AG04449 (cell line): ENCODE results near the gene RTTN.

Source experiments
- CTCF ChIA-PET: fragments of 350-600 bp; formaldehyde crosslinking; extraction: SDS; loops from one replicate; lab custom pipeline; 2021; ENCODE audit warnings: antibody characterized with exemption; lab: Yijun Ruan, JAX
- POLR2A ChIA-PET: fragments of 400-600, 350-600 bp; formaldehyde crosslinking; extraction: SDS; loops from one replicate; lab custom pipeline; 2020; ENCODE audit warnings: antibody characterized with exemption, inconsistent platforms; lab: Yijun Ruan, JAX
- DNase-seq: peaks from one replicate; pipeline ENCODE4 v3.0.0-alpha.2; 2010; ENCODE audit warnings: low read depth, low spot score
- H3K4me3 ChIP-seq: 2 replicates; pipeline ENCODE4 v1.5.1; 2011; ENCODE audit warnings: low read depth, mild to moderate bottlenecking, control low read depth, low read length
- CTCF ChIP-seq: IDR thresholded peaks from one replicate; pipeline ENCODE4 v1.5.1; 2011; ENCODE audit warnings: mild to moderate bottlenecking, moderate library complexity, low read length, control low read depth, inconsistent platforms; ENCODE audit not compliant: insufficient read depth; ENCODE audit errors: missing control alignments

RTTN gene

GRCh38 chr18:70029163-70029562, 176.3 kb downstream of the RTTN start:
- POLR2A ChIA-PET = no interaction called here
- CTCF ChIA-PET = interaction anchor here (2.1 kb wide), 1 partner anchor 11 kb away, joined by 6 read pairs; no protein-coding TSS in a partner anchor
- DNase-seq = no peak
- H3K4me3 ChIP-seq = no peak overlapping the region
- TF ChIP-seq CTCF = no peak

GRCh38 chr18:70028734-70029133, 176.8 kb downstream of the RTTN start:
- CTCF ChIA-PET = interaction anchor here (2.1 kb wide), 1 partner anchor 10 kb away, joined by 6 read pairs; no protein-coding TSS in a partner anchor
- no peak overlapping the region for H3K4me3 ChIP-seq
- no peak for DNase-seq
- POLR2A ChIA-PET = no interaction called here
- TF ChIP-seq CTCF = no peak

- no peak for TF ChIP-seq CTCF
- DNase-seq = no peak
- ChIA-PET CTCF (interaction anchor here (2.1 kb wide), 1 partner anchor 10 kb away, joined by 6 read pairs; no protein-coding TSS in a partner anchor), POLR2A (no interaction called here)
- H3K4me3 ChIP-seq = no peak overlapping the region
Measured at GRCh38 chr18:70028084-70028483, 177.4 kb downstream of the RTTN start.

- ChIA-PET CTCF (no interaction called here), POLR2A (no interaction called here)
- no peak for DNase-seq
- no peak for TF ChIP-seq CTCF
- no peak overlapping the region for H3K4me3 ChIP-seq
Measured at GRCh38 chr18:70025580-70025979, 179.9 kb downstream of the RTTN start.

GRCh38 chr18:70024829-70025228, 180.7 kb downstream of the RTTN start:
- no peak for TF ChIP-seq CTCF
- no peak overlapping the region for H3K4me3 ChIP-seq
- DNase-seq = no peak
- ChIA-PET POLR2A (no interaction called here), CTCF (no interaction called here)

- H3K4me3 ChIP-seq = no peak overlapping the region
- TF ChIP-seq CTCF = no peak
- no peak for DNase-seq
- CTCF ChIA-PET = no interaction called here
- POLR2A ChIA-PET = no interaction called here
Measured at GRCh38 chr18:70024093-70024492, 181.4 kb downstream of the RTTN start.
